NB4 (cell line): ENCODE measurements around the gene FAM209A.
A peak's percentile ranks its signal among the peaks of the same experiment; 100 is the strongest.

ENCODE experiments used
- DNase-seq: peaks from one replicate; pipeline ENCODE4 v3.0.0; 2010; ENCODE audit warnings: low read depth
- H3K4me3 ChIP-seq: one replicate; pipeline ENCODE4 v1.5.1; 2011; ENCODE audit warnings: mild to moderate bottlenecking, low read depth, low read length, moderate library complexity
- CTCF ChIP-seq: IDR thresholded peaks from one replicate; pipeline ENCODE4 v1.5.1; 2012; ENCODE audit warnings: low read depth, low read length
- MAX ChIP-seq: IDR thresholded peaks from 2 replicates; pipeline ENCODE4 v1.6.1; 2011; ENCODE audit warnings: low read depth, low read length
- MYC ChIP-seq: IDR thresholded peaks from 2 replicates; pipeline ENCODE4 v1.6.1; 2011; ENCODE audit warnings: low read depth, low read length
- POLR2A ChIP-seq: IDR thresholded peaks from 2 replicates; pipeline ENCODE4 v1.6.1; 2011; ENCODE audit warnings: mild to moderate bottlenecking; ENCODE audit not compliant: insufficient read length; ENCODE audit errors: extremely low read depth

FAM209A gene

GRCh38 chr20:56504373-56505005 lies 20.1 kb upstream of the FAM209A start:
- DNase-seq = peak; percentile 23
- no peak overlapping the region for H3K4me3 ChIP-seq
- TF ChIP-seq MAX (no peak), MYC (no peak), CTCF (peak; percentile 66), POLR2A (no peak)

DNA sequence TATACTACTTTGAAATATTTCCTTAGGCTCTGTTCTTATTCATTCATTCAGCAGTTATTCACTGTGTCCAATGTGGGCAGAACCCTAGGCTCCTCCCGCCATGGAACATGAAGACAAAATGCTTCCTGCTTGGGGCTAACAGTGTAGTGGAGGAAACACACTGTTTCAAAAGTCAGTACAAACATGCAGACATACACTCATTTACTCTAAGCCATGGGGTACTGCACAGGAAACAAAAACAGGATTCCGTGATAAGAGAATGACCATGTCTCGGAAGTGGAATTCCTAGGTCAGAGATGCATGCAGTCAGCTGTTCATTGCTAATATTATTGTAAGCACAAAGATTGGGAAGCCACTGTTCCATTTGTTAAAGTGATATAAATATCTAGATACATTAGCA lies 18.4 kb upstream of the FAM209A start:
- DNase-seq = no peak
- TF ChIP-seq MYC (no peak), POLR2A (no peak)
- no peak overlapping the region for H3K4me3 ChIP-seq

DNA sequence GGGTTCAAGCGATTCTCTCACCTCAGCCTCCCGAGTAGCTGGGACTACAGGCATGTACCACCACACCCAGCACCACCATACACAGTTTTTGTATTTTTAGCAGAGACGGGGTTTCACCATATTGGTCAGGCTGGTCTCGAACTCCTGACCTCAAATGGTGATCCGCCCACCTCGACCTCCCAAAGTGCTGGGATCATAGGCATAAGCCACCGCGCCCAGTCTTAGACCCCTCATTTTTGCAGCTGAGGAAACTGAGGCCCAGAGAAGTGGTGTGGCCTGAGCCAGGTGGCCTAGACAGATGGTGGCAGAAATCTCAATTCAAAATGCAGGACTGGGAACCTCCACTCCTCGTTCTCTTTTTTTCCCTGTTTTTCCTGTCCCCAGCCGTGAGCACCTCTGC lies 12.6 kb upstream of the FAM209A start:
- DNase-seq = no peak
- TF ChIP-seq POLR2A (no peak), MYC (no peak), CTCF (no peak), MAX (no peak)
- no peak overlapping the region for H3K4me3 ChIP-seq

- DNase-seq = no peak
- no peak overlapping the region for H3K4me3 ChIP-seq
- TF ChIP-seq POLR2A = no peak
- TF ChIP-seq MYC = no peak
- TF ChIP-seq CTCF = no peak
- no peak for TF ChIP-seq MAX
Observed at GRCh38 chr20:56513161-56514150, 11.1 kb upstream of the FAM209A start.

- no peak for DNase-seq
- TF ChIP-seq MYC = no peak
- no peak for TF ChIP-seq POLR2A
- no peak for TF ChIP-seq CTCF
- no peak for TF ChIP-seq MAX
- H3K4me3 ChIP-seq = no peak overlapping the region
Observed at GRCh38 chr20:56516631-56517030, 7.9 kb upstream of the FAM209A start.

- no peak for DNase-seq
- TF ChIP-seq CTCF (no peak), POLR2A (no peak), MYC (no peak), MAX (no peak)
- H3K4me3 ChIP-seq = no peak overlapping the region
Observed at GRCh38 chr20:56517211-56517610, 7.3 kb upstream of the FAM209A start.
